Trophoblast cell (in vitro differentiated cells and primary cell): ENCODE measurements around the gene BLM.
A peak's percentile ranks its signal among the peaks of the same experiment; 100 is the strongest.

Source experiments
- DNase-seq, 2 donors: peaks; one replicate each; pipeline ENCODE4 v3.0.0-alpha.2; 2016
- H2AFZ ChIP-seq: 2 replicates; pipeline ENCODE4 v1.6.1; 2013; ENCODE audit warnings: low read length, moderate library complexity, mild to moderate bottlenecking; ENCODE audit not compliant: insufficient read depth, poor library complexity
- H2AK5ac ChIP-seq: 2 replicates; pipeline ENCODE4 v1.6.1; 2013; ENCODE audit warnings: mild to moderate bottlenecking, low read length
- H2BK120ac ChIP-seq: 2 replicates; pipeline ENCODE4 v1.6.1; 2013; ENCODE audit warnings: low read length, mild to moderate bottlenecking, moderate library complexity; ENCODE audit not compliant: insufficient read depth, poor library complexity
- H2BK12ac ChIP-seq: 2 replicates; pipeline ENCODE4 v1.6.1; 2013; ENCODE audit warnings: mild to moderate bottlenecking, low read length, moderate library complexity
- H2BK5ac ChIP-seq: 2 replicates; pipeline ENCODE4 v1.6.1; 2013; ENCODE audit warnings: low read length, low read depth, moderate library complexity, mild to moderate bottlenecking; ENCODE audit not compliant: poor library complexity
- H3K14ac ChIP-seq: 2 replicates; pipeline ENCODE4 v1.6.1; 2013; ENCODE audit warnings: mild to moderate bottlenecking, low read length
- H3K18ac ChIP-seq: 2 replicates; pipeline ENCODE4 v1.6.1; 2013; ENCODE audit warnings: mild to moderate bottlenecking, low read length
- H3K23ac ChIP-seq: 2 replicates; pipeline ENCODE4 v1.6.1; 2013; ENCODE audit warnings: low read length
- H3K27ac ChIP-seq: 2 replicates; pipeline ENCODE4 v1.5.1; 2013; ENCODE audit warnings: low read depth, mild to moderate bottlenecking, inconsistent platforms, low read length, moderate library complexity
- H3K27me3 ChIP-seq: 2 replicates; pipeline ENCODE4 v1.6.1; 2013; ENCODE audit warnings: inconsistent platforms, mild to moderate bottlenecking, low read length, moderate library complexity; ENCODE audit not compliant: insufficient read depth
- H3K36me3 ChIP-seq, 2 experiments: 1 replicate in 1 of 2; 2 replicates in 1 of 2; pipeline ENCODE4 v1.6.1; 2013; ENCODE audit warnings: low read length in 2 of 2, mild to moderate bottlenecking in 2 of 2, moderate library complexity in 1 of 2; ENCODE audit not compliant: insufficient read depth in 2 of 2, control insufficient read depth in 1 of 2
- H3K4ac ChIP-seq: 2 replicates; pipeline ENCODE4 v1.6.1; 2013; ENCODE audit warnings: low read depth, mild to moderate bottlenecking, low read length, moderate library complexity
- H3K4me1 ChIP-seq, 2 experiments: 1 replicate in 1 of 2; 2 replicates in 1 of 2; pipeline ENCODE4 v1.6.1; 2013; ENCODE audit warnings: low read length in 2 of 2, mild to moderate bottlenecking in 2 of 2, moderate library complexity in 1 of 2; ENCODE audit not compliant: insufficient read depth in 2 of 2, control insufficient read depth in 1 of 2
- H3K4me2 ChIP-seq: 2 replicates; pipeline ENCODE4 v1.6.1; 2013; ENCODE audit warnings: inconsistent platforms, mild to moderate bottlenecking, low read length, moderate library complexity
- H3K4me3 ChIP-seq: 2 replicates; pipeline ENCODE4 v1.5.1; 2013; ENCODE audit warnings: mild to moderate bottlenecking, low read depth, low read length, inconsistent platforms
- H3K79me1 ChIP-seq: one replicate; pipeline ENCODE4 v1.6.1; 2013; ENCODE audit warnings: low read length
- H3K79me2 ChIP-seq: 2 replicates; pipeline ENCODE4 v1.6.1; 2013; ENCODE audit warnings: low read length, mild to moderate bottlenecking; ENCODE audit not compliant: control insufficient read depth, insufficient read depth, poor library complexity
- H3K9ac ChIP-seq: 2 replicates; pipeline ENCODE4 v1.6.1; 2013; ENCODE audit warnings: mild to moderate bottlenecking, low read length
- H3K9me3 ChIP-seq: 2 replicates; pipeline ENCODE4 v1.6.1; 2013; ENCODE audit warnings: low read depth, mild to moderate bottlenecking, control low read depth, inconsistent platforms, low read length; ENCODE audit not compliant: insufficient read depth
- H4K12ac ChIP-seq: 2 replicates; pipeline ENCODE4 v1.6.1; 2013; ENCODE audit warnings: low read depth, mild to moderate bottlenecking, low read length, moderate library complexity
- H4K8ac ChIP-seq: 2 replicates; pipeline ENCODE4 v1.6.1; 2013; ENCODE audit warnings: low read depth, mild to moderate bottlenecking, low read length, moderate library complexity
- H4K91ac ChIP-seq: one replicate; pipeline ENCODE4 v1.6.1; 2013; ENCODE audit warnings: low read depth, mild to moderate bottlenecking, low read length, moderate library complexity
- WGBS: extraction: QIAGEN DNeasy Blood & Tissue Kit; methylation state at CpG from one replicate; pipeline ENCODE4 v1.1.7; 2013; ENCODE audit warnings: missing lambda C conversion rate; ENCODE audit not compliant: insufficient read length, insufficient coverage; ENCODE audit errors: extremely low coverage; 5-methylcytosine and 5-hydroxymethylcytosine counted together

Gene BLM

GRCh38 chr15:90809536-90809935 is 92.4 kb downstream of the BLM start:
- Histone ChIP-seq H2BK120ac (no peak overlapping the region), H4K91ac (no peak overlapping the region), H3K9me3 (no peaks in the 10 kb centered on the region), H3K9ac (no peak overlapping the region), H3K4me1 (no peaks in the 10 kb centered on the region), H3K4me3 (no peak overlapping the region), H3K79me2 (no peaks in the 10 kb centered on the region), H3K14ac (no peak overlapping the region), H3K27ac (no peak overlapping the region), H2BK5ac (no peak overlapping the region), H3K27me3 (no peaks in the 10 kb centered on the region), H2AFZ (no peak overlapping the region), H3K36me3 (peaks cover 19 to 24% of the 10 kb centered on the region in 2 experiments), H4K12ac (no peak overlapping the region), H2BK12ac (no peak overlapping the region), H3K79me1 (no peaks in the 10 kb centered on the region), H3K23ac (no peak overlapping the region), H2AK5ac (no peak overlapping the region), H3K18ac (no peak overlapping the region), H3K4ac (no peak overlapping the region), H3K4me2 (no peak overlapping the region), H4K8ac (no peak overlapping the region)
- peak; percentile 56 to 88 for DNase-seq
- no CpG with 5 or more reads among the region's 4 CpGs for WGBS

GRCh38 chr15:90810354-90810753 is 93.2 kb downstream of the BLM start:
- H3K79me2 ChIP-seq: no peaks in the 10 kb centered on the region
- no peak for DNase-seq
- no peak overlapping the region for H2AK5ac ChIP-seq
- H3K27ac ChIP-seq: no peak overlapping the region
- H3K9me3 ChIP-seq: no peaks in the 10 kb centered on the region
- H3K27me3 ChIP-seq: no peaks in the 10 kb centered on the region
- H2AFZ ChIP-seq: no peak overlapping the region
- no peak overlapping the region for H2BK5ac ChIP-seq
- no peaks in the 10 kb centered on the region for H3K4me1 ChIP-seq
- H2BK120ac ChIP-seq: no peak overlapping the region
- H3K4me3 ChIP-seq: no peak overlapping the region
- H4K12ac ChIP-seq: no peak overlapping the region
- H3K9ac ChIP-seq: no peak overlapping the region
- H3K4ac ChIP-seq: no peak overlapping the region
- H2BK12ac ChIP-seq: no peak overlapping the region
- no peak overlapping the region for H3K23ac ChIP-seq
- no peak overlapping the region for H3K4me2 ChIP-seq
- no peak overlapping the region for H3K14ac ChIP-seq
- H3K36me3 ChIP-seq: peaks cover 20 to 24% of the 10 kb centered on the region in 2 experiments
- H4K91ac ChIP-seq: no peak overlapping the region
- no peak overlapping the region for H4K8ac ChIP-seq
- no peaks in the 10 kb centered on the region for H3K79me1 ChIP-seq
- no peak overlapping the region for H3K18ac ChIP-seq
- WGBS: no CpG with 5 or more reads among the region's 4 CpGs

DNA sequence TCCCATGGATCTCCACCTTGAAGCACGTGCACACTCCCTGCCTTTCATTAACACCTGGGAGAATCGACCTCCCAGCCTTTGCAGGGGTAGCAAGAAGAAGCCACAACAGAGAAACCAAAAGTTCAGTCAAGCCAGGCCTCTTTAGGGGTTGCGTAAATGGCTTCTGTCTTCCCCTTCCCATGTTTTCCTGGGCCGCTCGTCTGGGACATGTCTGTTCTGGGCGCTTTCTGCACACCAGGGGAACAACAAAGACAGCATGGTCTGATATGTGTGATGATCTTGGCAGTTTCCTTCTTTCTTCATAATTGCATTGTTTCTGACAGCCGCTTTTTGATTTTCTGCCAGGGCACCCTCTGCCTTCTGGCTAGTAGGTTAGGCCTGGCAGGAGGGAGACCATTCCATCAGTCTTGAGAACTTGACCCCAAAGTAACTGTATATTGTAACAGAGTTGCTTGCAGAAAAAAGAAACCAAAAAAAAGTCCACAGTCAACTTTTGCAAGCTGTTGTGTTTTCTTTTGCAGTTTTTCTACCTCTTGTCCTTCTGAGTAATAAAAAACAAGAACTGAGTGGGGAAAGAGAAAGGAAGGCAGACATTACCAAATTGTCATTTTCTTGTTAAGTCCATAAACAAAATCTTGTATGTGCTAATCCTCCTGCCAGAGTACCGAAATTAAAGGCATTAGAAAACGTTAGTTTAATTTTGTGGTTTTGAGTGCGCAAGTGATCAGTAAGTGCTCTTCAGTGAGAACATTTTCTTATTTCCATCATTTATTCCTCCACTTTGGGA is 95.2 kb downstream of the BLM start:
- Histone ChIP-seq H3K4ac (no peak overlapping the region), H2BK12ac (no peak overlapping the region), H4K12ac (no peak overlapping the region), H3K14ac (no peak overlapping the region), H3K4me1 (no peaks in the 10 kb centered on the region), H3K4me2 (no peak overlapping the region), H3K27ac (no peak overlapping the region), H4K91ac (no peak overlapping the region), H3K36me3 (peaks cover 19 to 26% of the 10 kb centered on the region in 2 experiments), H2BK5ac (no peak overlapping the region), H3K18ac (no peak overlapping the region), H2AK5ac (no peak overlapping the region), H2AFZ (no peak overlapping the region), H4K8ac (no peak overlapping the region), H3K23ac (no peak overlapping the region), H3K4me3 (no peak overlapping the region), H3K9ac (no peak overlapping the region), H3K79me1 (no peaks in the 10 kb centered on the region), H2BK120ac (no peak overlapping the region), H3K27me3 (no peaks in the 10 kb centered on the region), H3K9me3 (no peaks in the 10 kb centered on the region), H3K79me2 (no peaks in the 10 kb centered on the region)
- no peak for DNase-seq
- no CpG with 5 or more reads among the region's 10 CpGs for WGBS

DNA sequence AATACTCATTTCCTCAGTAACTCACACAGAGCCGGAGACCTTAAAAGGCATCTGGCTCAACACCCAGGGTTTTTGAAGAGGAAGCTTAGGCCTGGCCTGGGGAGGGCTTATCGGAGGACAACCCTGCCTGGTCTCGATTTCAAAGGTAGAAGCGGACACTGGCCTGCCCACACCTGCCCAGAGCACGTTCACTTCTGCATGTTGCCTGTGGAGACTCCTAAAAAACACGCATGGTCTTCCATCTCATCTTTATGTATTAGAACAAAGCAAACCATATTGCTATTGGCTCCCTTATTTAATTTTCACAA is 95.8 kb downstream of the BLM start:
- Histone ChIP-seq H3K9ac (no peak overlapping the region), H3K27me3 (no peaks in the 10 kb centered on the region), H3K27ac (no peak overlapping the region), H2BK12ac (no peak overlapping the region), H4K8ac (no peak overlapping the region), H4K12ac (no peak overlapping the region), H2AK5ac (no peak overlapping the region), H3K23ac (no peak overlapping the region), H3K79me1 (no peaks in the 10 kb centered on the region), H2BK5ac (no peak overlapping the region), H3K4me2 (no peak overlapping the region), H3K18ac (no peak overlapping the region), H3K4ac (no peak overlapping the region), H3K36me3 (peaks cover 19 to 26% of the 10 kb centered on the region in 2 experiments), H2BK120ac (no peak overlapping the region), H3K4me3 (no peak overlapping the region), H3K79me2 (no peaks in the 10 kb centered on the region), H2AFZ (no peak overlapping the region), H3K9me3 (no peaks in the 10 kb centered on the region), H4K91ac (no peak overlapping the region), H3K4me1 (no peaks in the 10 kb centered on the region), H3K14ac (no peak overlapping the region)
- DNase-seq: no peak
- WGBS: no CpG with 5 or more reads among the region's 6 CpGs
